DOHH2 (cell line): ENCODE measurements around the gene SIK2.

Source experiments
- EZH2phosphoT487 ChIP-seq: fragments of 200-600 bp; sonication (generic); IDR thresholded peaks from 2 replicates; pipeline ENCODE4 v1.6.1; 2017; ENCODE audit warnings: borderline replicate concordance, mild to moderate bottlenecking, antibody characterized with exemption, low read length, moderate library complexity, mixed read lengths
- TF ChIP-seq, protein P1 (sequence below): fragments of 200-600 bp; sonication (generic); IDR thresholded peaks from one replicate; pipeline ENCODE4 v1.5.1; 2014; ENCODE audit warnings: antibody characterized with exemption, mild to moderate bottlenecking, low read depth, low read length; ENCODE audit not compliant: poor library complexity, severe bottlenecking

DNA sequence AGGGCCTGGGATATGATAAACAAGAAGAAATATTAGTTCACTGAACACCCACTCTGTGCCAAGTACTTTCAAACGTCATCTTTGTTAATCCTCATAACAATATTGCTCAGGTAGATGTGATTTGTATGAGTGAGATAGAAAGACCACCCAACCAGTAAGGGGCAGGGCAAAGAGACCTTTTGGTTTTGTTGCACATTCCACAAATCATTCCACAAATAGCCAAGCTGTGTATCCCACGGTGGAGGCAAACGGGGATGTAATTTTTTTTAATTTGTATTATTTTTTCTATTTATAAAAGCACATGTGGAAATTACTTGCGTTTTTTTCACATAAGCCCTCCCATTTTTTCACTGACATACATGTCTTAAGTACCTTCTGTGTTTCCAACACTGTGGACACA, 32.8 kb upstream of the SIK2 start:
- TF ChIP-seq, protein P1, sequence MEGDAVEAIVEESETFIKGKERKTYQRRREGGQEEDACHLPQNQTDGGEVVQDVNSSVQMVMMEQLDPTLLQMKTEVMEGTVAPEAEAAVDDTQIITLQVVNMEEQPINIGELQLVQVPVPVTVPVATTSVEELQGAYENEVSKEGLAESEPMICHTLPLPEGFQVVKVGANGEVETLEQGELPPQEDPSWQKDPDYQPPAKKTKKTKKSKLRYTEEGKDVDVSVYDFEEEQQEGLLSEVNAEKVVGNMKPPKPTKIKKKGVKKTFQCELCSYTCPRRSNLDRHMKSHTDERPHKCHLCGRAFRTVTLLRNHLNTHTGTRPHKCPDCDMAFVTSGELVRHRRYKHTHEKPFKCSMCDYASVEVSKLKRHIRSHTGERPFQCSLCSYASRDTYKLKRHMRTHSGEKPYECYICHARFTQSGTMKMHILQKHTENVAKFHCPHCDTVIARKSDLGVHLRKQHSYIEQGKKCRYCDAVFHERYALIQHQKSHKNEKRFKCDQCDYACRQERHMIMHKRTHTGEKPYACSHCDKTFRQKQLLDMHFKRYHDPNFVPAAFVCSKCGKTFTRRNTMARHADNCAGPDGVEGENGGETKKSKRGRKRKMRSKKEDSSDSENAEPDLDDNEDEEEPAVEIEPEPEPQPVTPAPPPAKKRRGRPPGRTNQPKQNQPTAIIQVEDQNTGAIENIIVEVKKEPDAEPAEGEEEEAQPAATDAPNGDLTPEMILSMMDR: no peak
- no peak for TF ChIP-seq EZH2phosphoT487
